ENCODE measurements around the gene EOGT.

GRCh38 chr3:69032142-69032541 lies 18.7 kb upstream of the EOGT start:
- no peak for TF ChIP-seq CTCF (IDR thresholded peaks at IDR 0.05)
- TF ChIP-seq POLR2A (IDR thresholded peaks at IDR 0.05): no peak
